Neural cell (in vitro differentiated cells): ENCODE measurements around the gene ALOXE3. TPM values are rescaled to one million over a fixed set of nuclear protein-coding genes. Genes with fewer than 3 reads are reported as not detected.

Experiments
- H2AFZ ChIP-seq: fragments of 200-600, 300-800 bp; sonication (generic), shearing (Covaris generic); 2 replicates; pipeline ENCODE4 v1.6.0; 2014; ENCODE audit warnings: low read depth, mild to moderate bottlenecking, antibody characterized with exemption, low read length, moderate library complexity
- H3F3A ChIP-seq: fragments of 200-600 bp; shearing (Covaris generic); 2 replicates; pipeline ENCODE4 v1.6.1; 2016; ENCODE audit warnings: mild to moderate bottlenecking, moderate library complexity, mixed read lengths, antibody characterized with exemption, low read length; ENCODE audit not compliant: insufficient read depth, poor library complexity, severe bottlenecking
- H3K27ac ChIP-seq: fragments of 200-600, 300-800 bp; sonication (generic), shearing (Covaris generic); 2 replicates; pipeline ENCODE4 v1.5.1; 2014; ENCODE audit warnings: mild to moderate bottlenecking, low read length, moderate library complexity
- H3K27me3 ChIP-seq: fragments of 300-800, 200-600 bp; sonication (generic), shearing (Covaris generic); 2 replicates; pipeline ENCODE4 v1.6.0; 2014; ENCODE audit warnings: mild to moderate bottlenecking, low read depth, low read length, moderate library complexity; ENCODE audit not compliant: insufficient read depth
- H3K36me3 ChIP-seq: fragments of 300-800, 200-600 bp; sonication (generic), shearing (Covaris generic); 2 replicates; pipeline ENCODE4 v1.5.1; 2014; ENCODE audit warnings: mild to moderate bottlenecking, antibody characterized with exemption, low read length, moderate library complexity; ENCODE audit not compliant: insufficient read depth
- H3K4me2 ChIP-seq: fragments of 300-800, 200-600 bp; sonication (generic), shearing (Covaris generic); 2 replicates; pipeline ENCODE4 v1.6.0; 2014; ENCODE audit warnings: mild to moderate bottlenecking, low read length
- H3K4me3 ChIP-seq: fragments of 300-800, 200-600 bp; sonication (generic), shearing (Covaris generic); 2 replicates; pipeline ENCODE4 v1.5.1; 2014; ENCODE audit warnings: mild to moderate bottlenecking, low read length, moderate library complexity
- H3K79me2 ChIP-seq: fragments of 200-600 bp; shearing (Covaris generic); replicated peaks from 2 replicates; pipeline ENCODE4 v1.6.0; 2014; ENCODE audit warnings: mild to moderate bottlenecking, low read length, moderate library complexity; ENCODE audit not compliant: insufficient read depth
- H3K9ac ChIP-seq: fragments of 300-800, 200-600 bp; sonication (generic), shearing (Covaris generic); 2 replicates; pipeline ENCODE4 v1.6.1; 2016; ENCODE audit warnings: mild to moderate bottlenecking, low read length, mixed read lengths
- H3K9me2 ChIP-seq: fragments of 200-600 bp; shearing (Covaris generic); 2 replicates; pipeline ENCODE4 v1.6.1; 2016; ENCODE audit warnings: mild to moderate bottlenecking, low read length, mixed read lengths; ENCODE audit not compliant: insufficient read depth
- H3K9me3 ChIP-seq: fragments of 200-600, 300-800 bp; sonication (generic), shearing (Covaris generic); 2 replicates; pipeline ENCODE4 v1.6.1; 2016; ENCODE audit warnings: mild to moderate bottlenecking, mixed run types, low read length, moderate library complexity, mixed read lengths
- H4K20me1 ChIP-seq: fragments of 200-600 bp; shearing (Covaris generic); 2 replicates; pipeline ENCODE4 v1.6.1; 2016; ENCODE audit warnings: mild to moderate bottlenecking, mixed run types; ENCODE audit not compliant: insufficient read depth
- EP300 ChIP-seq: fragments of 450-650 bp; conservative IDR thresholded peaks from 2 replicates; pipeline ENCODE4 v1.6.1; 2014; ENCODE audit warnings: antibody characterized with exemption, mild to moderate bottlenecking, moderate library complexity; ENCODE audit not compliant: poor library complexity, severe bottlenecking
- POLR2AphosphoS5 ChIP-seq: IDR thresholded peaks from 2 replicates; pipeline ENCODE4 v1.6.1; 2012
- RAD21 ChIP-seq: fragments of 450-650 bp; conservative IDR thresholded peaks from 2 replicates; pipeline ENCODE4 v1.6.1; 2014; ENCODE audit warnings: antibody characterized with exemption, mild to moderate bottlenecking, moderate library complexity
- TAF1 ChIP-seq: IDR thresholded peaks from 2 replicates; pipeline ENCODE4 v1.6.1; 2012; ENCODE audit warnings: low read depth
- polyA plus RNA-seq: library from polyadenylated mRNA; depleted of rRNA; stranded (reverse); fragments of >200 nt; gene quantifications from 2 replicates; pipeline ENCODE4 v1.2.3, GENCODE V29; 2014
- TF ChIP-seq, protein P1 (sequence below): IDR thresholded peaks from 2 replicates; pipeline ENCODE4 v1.6.1; 2012; ENCODE audit warnings: borderline replicate concordance
- TF ChIP-seq, protein P2 (sequence below): fragments of 450-650 bp; IDR thresholded peaks from 2 replicates; pipeline ENCODE4 v1.5.1; 2014; ENCODE audit warnings: antibody characterized with exemption, mild to moderate bottlenecking, moderate library complexity; ENCODE audit not compliant: poor library complexity, severe bottlenecking

Gene ALOXE3
- polyA plus RNA-seq, 1 donor from 2014 or later, result 0.77 TPM

DNA sequence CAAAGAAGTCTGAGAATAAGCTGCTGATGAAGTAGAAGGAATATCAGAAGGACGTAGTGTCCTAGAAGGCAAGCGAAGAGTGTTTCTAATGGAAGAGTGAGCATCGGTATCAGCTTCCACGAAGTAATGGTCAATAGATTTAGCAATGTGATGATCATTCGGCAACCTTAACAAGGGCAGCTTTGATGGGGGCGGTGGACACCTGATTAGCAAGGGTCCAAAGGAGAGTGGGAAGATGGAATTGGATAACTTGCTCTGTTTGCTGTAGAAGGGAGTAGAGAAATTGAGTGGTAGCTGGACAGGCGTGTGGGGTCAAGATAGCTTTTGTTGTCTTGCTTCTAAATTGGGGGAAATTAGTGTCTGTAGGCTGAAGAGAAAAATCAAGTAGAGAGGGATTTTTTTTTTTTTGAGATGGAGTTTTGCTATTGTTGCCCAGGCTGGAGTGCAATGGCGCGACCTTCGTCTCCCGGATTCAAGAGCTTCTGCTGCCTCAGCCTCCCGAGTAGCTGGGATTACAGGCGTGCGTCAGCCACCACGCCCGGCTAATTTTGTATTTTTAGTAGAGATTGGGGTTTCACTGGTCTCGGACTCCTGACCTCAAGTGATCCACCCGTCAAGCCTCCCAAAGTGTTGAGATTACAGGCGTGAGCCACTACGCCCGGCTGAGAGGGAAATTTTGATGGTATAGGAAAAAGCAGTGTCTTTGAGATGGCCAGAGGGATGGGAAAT lies 19.5 kb upstream of the ALOXE3 start:
- H3K4me3 ChIP-seq, result peak overlapping the region; percentile 80
- H2AFZ ChIP-seq, result no peak overlapping the region

GRCh38 chr17:8133941-8134340 lies 15.6 kb upstream of the ALOXE3 start:
- peaks cover 8% of the 10 kb centered on the region for H3F3A ChIP-seq
- no peaks in the 10 kb centered on the region for H4K20me1 ChIP-seq
- no peaks in the 10 kb centered on the region for H3K36me3 ChIP-seq
- no peak overlapping the region for H3K27ac ChIP-seq
- no peak overlapping the region for H2AFZ ChIP-seq
- no peak for TF ChIP-seq RAD21
- TF ChIP-seq, protein P1, sequence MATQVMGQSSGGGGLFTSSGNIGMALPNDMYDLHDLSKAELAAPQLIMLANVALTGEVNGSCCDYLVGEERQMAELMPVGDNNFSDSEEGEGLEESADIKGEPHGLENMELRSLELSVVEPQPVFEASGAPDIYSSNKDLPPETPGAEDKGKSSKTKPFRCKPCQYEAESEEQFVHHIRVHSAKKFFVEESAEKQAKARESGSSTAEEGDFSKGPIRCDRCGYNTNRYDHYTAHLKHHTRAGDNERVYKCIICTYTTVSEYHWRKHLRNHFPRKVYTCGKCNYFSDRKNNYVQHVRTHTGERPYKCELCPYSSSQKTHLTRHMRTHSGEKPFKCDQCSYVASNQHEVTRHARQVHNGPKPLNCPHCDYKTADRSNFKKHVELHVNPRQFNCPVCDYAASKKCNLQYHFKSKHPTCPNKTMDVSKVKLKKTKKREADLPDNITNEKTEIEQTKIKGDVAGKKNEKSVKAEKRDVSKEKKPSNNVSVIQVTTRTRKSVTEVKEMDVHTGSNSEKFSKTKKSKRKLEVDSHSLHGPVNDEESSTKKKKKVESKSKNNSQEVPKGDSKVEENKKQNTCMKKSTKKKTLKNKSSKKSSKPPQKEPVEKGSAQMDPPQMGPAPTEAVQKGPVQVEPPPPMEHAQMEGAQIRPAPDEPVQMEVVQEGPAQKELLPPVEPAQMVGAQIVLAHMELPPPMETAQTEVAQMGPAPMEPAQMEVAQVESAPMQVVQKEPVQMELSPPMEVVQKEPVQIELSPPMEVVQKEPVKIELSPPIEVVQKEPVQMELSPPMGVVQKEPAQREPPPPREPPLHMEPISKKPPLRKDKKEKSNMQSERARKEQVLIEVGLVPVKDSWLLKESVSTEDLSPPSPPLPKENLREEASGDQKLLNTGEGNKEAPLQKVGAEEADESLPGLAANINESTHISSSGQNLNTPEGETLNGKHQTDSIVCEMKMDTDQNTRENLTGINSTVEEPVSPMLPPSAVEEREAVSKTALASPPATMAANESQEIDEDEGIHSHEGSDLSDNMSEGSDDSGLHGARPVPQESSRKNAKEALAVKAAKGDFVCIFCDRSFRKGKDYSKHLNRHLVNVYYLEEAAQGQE, result no peak
- TF ChIP-seq POLR2AphosphoS5, result no peak
- H3K9ac ChIP-seq, result no peak overlapping the region
- H3K27me3 ChIP-seq, result peaks cover 4% of the 10 kb centered on the region
- H3K4me3 ChIP-seq, result no peak overlapping the region
- H3K9me2 ChIP-seq, result no peaks in the 10 kb centered on the region
- no peaks in the 10 kb centered on the region for H3K9me3 ChIP-seq
- H3K79me2 ChIP-seq, result no peaks in the 10 kb centered on the region
- H3K4me2 ChIP-seq, result no peak overlapping the region

More for the DNA sequence above, 19.5 kb upstream of the ALOXE3 start:
- H3K4me2 ChIP-seq, result peak overlapping the region; percentile 70
- H3K27me3 ChIP-seq, result no peaks in the 10 kb centered on the region
- H3K9me2 ChIP-seq, result no peaks in the 10 kb centered on the region
- H3K27ac ChIP-seq, result peak overlapping the region; percentile 97
- no peaks in the 10 kb centered on the region for H3K79me2 ChIP-seq
- H3K36me3 ChIP-seq, result no peaks in the 10 kb centered on the region
- H3K9me3 ChIP-seq, result no peaks in the 10 kb centered on the region
- TF ChIP-seq, protein P2, sequence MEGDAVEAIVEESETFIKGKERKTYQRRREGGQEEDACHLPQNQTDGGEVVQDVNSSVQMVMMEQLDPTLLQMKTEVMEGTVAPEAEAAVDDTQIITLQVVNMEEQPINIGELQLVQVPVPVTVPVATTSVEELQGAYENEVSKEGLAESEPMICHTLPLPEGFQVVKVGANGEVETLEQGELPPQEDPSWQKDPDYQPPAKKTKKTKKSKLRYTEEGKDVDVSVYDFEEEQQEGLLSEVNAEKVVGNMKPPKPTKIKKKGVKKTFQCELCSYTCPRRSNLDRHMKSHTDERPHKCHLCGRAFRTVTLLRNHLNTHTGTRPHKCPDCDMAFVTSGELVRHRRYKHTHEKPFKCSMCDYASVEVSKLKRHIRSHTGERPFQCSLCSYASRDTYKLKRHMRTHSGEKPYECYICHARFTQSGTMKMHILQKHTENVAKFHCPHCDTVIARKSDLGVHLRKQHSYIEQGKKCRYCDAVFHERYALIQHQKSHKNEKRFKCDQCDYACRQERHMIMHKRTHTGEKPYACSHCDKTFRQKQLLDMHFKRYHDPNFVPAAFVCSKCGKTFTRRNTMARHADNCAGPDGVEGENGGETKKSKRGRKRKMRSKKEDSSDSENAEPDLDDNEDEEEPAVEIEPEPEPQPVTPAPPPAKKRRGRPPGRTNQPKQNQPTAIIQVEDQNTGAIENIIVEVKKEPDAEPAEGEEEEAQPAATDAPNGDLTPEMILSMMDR, result no peak
- TF ChIP-seq POLR2AphosphoS5, result no peak
- no peak for TF ChIP-seq RAD21
- TF ChIP-seq TAF1, result no peak
- no peak for TF ChIP-seq EP300
- TF ChIP-seq, protein P1, result peak; percentile 17
- peaks cover 21% of the 10 kb centered on the region for H3F3A ChIP-seq
- no peaks in the 10 kb centered on the region for H4K20me1 ChIP-seq
- peak overlapping the region; percentile 84 for H3K9ac ChIP-seq
